ENCODE results near the gene OR1L8.

- TF ChIP-seq, protein P1, sequence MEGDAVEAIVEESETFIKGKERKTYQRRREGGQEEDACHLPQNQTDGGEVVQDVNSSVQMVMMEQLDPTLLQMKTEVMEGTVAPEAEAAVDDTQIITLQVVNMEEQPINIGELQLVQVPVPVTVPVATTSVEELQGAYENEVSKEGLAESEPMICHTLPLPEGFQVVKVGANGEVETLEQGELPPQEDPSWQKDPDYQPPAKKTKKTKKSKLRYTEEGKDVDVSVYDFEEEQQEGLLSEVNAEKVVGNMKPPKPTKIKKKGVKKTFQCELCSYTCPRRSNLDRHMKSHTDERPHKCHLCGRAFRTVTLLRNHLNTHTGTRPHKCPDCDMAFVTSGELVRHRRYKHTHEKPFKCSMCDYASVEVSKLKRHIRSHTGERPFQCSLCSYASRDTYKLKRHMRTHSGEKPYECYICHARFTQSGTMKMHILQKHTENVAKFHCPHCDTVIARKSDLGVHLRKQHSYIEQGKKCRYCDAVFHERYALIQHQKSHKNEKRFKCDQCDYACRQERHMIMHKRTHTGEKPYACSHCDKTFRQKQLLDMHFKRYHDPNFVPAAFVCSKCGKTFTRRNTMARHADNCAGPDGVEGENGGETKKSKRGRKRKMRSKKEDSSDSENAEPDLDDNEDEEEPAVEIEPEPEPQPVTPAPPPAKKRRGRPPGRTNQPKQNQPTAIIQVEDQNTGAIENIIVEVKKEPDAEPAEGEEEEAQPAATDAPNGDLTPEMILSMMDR (IDR thresholded peaks at IDR 0.05; ENCODE audit: low read depth, low read length, poor library complexity, severe bottlenecking) = no peak
- no peak for TF ChIP-seq EZH2phosphoT487 (IDR thresholded peaks at IDR 0.05; ENCODE audit: borderline replicate concordance, low read length)
Measured at GRCh38 chr9:122526602-122527001, 56.6 kb downstream of the OR1L8 start.

Measured in DOHH2 (cell line).